ENCODE data around the gene MPZL1.

GRCh38 chr1:167716000-167716271, 5.8 kb upstream of the MPZL1 start:
- TF ChIP-seq CTCF (IDR thresholded peaks at IDR 0.05) (no peak), POLR2A (IDR thresholded peaks at IDR 0.05) (no peak)
